Measurements from ENCODE around the gene FN3K.

FN3K gene

GRCh38 chr17:82798752-82799151 lies 63.3 kb downstream of the FN3K start:
- Mint-ChIP-seq H3K9me3 (no peaks in the 10 kb centered on the region), H3K4me1 (ENCODE audit: low read depth) (no peaks in the 10 kb centered on the region), H3K27me3 (ENCODE audit: low read depth) (no peaks in the 10 kb centered on the region), H3K36me3 (ENCODE audit: low read depth) (peaks cover 14% of the 10 kb centered on the region), H3K27ac (no peak overlapping the region), H3K4me3 (no peak overlapping the region)
- DNase-seq (ENCODE audit: low spot score) = no peak

DNA sequence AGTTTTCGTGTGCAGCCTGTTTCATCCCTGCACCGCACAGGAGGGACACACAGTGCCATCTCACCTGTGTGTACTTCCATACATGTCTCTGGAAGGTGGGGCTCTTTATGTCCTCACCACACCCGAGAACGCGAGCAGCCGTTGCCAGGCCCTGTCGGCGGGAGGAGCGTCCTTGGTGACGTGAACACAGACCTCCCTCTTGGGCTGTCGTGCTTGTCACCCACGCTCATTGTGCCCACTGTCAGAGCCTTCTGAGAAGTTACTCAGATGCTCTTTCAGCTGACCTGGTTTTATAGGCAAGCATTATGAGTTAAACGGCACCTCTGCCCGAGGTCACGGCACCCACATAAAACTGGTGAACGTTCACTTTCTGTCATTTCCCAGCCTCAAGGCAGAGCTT lies 64.2 kb downstream of the FN3K start:
- Mint-ChIP-seq H3K36me3 (ENCODE audit: low read depth) (peaks cover 14% of the 10 kb centered on the region), H3K27ac (no peak overlapping the region), H3K27me3 (ENCODE audit: low read depth) (no peaks in the 10 kb centered on the region), H3K9me3 (no peaks in the 10 kb centered on the region), H3K4me3 (no peak overlapping the region), H3K4me1 (ENCODE audit: low read depth) (no peaks in the 10 kb centered on the region)
- DNase-seq (ENCODE audit: low spot score) = no peak
